H1 (cell line): Measurements from ENCODE around the gene BTBD10. TPM values are rescaled to one million over a fixed set of nuclear protein-coding genes. Genes with fewer than 3 reads are reported as not detected.

Experiments used
- CTCF ChIA-PET: fragments of 300-600 bp; sonication (Branson Sonifier 250); formaldehyde crosslinking; loops from one replicate; lab custom pipeline; 2021; ENCODE audit not compliant: partially characterized antibody; lab: Charles Lee
- POLR2A ChIA-PET: fragments of 300-600 bp; sonication (Branson Sonifier 250); formaldehyde crosslinking; loops from one replicate; lab custom pipeline; 2021; ENCODE audit warnings: inconsistent platforms; ENCODE audit not compliant: partially characterized antibody; lab: Charles Lee
- DNase-seq, 2 experiments: peaks; one replicate each; pipeline versions ENCODE4 v3.0.0 to v3.0.0-alpha.2; 2010 to 2022; ENCODE audit warnings: low spot score in 2 of 2, low read depth in 1 of 2, mixed read lengths in 1 of 2
- FAIRE-seq: peaks from 2 replicates; lab custom pipeline; 2011; peaks lifted over from hg19 to GRCh38; lab: Jason Lieb, UNC
- H2AFZ ChIP-seq: 2 replicates; pipeline ENCODE4 v1.8.1; 2012; ENCODE audit warnings: low read length, inconsistent platforms
- H2AK5ac ChIP-seq: 2 replicates; pipeline ENCODE4 v1.6.1; 2013; ENCODE audit warnings: low read depth, low read length
- H2BK120ac ChIP-seq: replicated peaks from 2 replicates; pipeline ENCODE3; 2013; ENCODE audit warnings: low read depth, low read length, inconsistent platforms
- H2BK12ac ChIP-seq: 2 replicates; pipeline ENCODE4 v1.6.1; 2013; ENCODE audit warnings: low read depth, low read length
- H2BK15ac ChIP-seq: 2 replicates; pipeline ENCODE4 v1.6.1; 2013; ENCODE audit warnings: low read length
- H2BK20ac ChIP-seq: 2 replicates; pipeline ENCODE4 v1.6.1; 2013; ENCODE audit warnings: low read length
- H2BK5ac ChIP-seq: 2 replicates; pipeline ENCODE4 v1.6.1; 2013; ENCODE audit warnings: low read depth, low read length
- H3K14ac ChIP-seq: 2 replicates; pipeline ENCODE4 v1.6.1; 2013; ENCODE audit warnings: inconsistent platforms; ENCODE audit not compliant: insufficient read length
- H3K18ac ChIP-seq: 2 replicates; pipeline ENCODE4 v1.6.1; 2013; ENCODE audit warnings: low read length; ENCODE audit errors: extremely low read depth
- H3K23ac ChIP-seq: 2 replicates; pipeline ENCODE4 v1.6.1; 2013; ENCODE audit warnings: inconsistent platforms; ENCODE audit not compliant: insufficient read length
- H3K23me2 ChIP-seq: 2 replicates; pipeline ENCODE4 v1.6.1; 2013; ENCODE audit warnings: low read depth, low read length
- H3K27ac ChIP-seq: 2 replicates; pipeline ENCODE4 v1.6.1; 2011; ENCODE audit warnings: low read depth, low read length, inconsistent platforms
- H3K27me3 ChIP-seq, 4 experiments: replicated peaks in 1 of 4; 1 replicate in 1 of 4; 2 replicates in 3 of 4; pipeline versions ENCODE4 v1.6.1 to v1.8.1; 2011 to 2013; ENCODE audit warnings: low read length in 3 of 4, mild to moderate bottlenecking in 3 of 4, inconsistent platforms in 2 of 4, mixed read lengths in 2 of 4, moderate library complexity in 1 of 4; ENCODE audit not compliant: control insufficient read depth in 3 of 4, insufficient read depth in 3 of 4; ENCODE audit errors: extremely low read depth in 1 of 4
- H3K36me3 ChIP-seq, 4 experiments: 2 replicates each; pipeline versions ENCODE4 v1.6.1 to v1.8.1; 2011 to 2013; ENCODE audit warnings: mild to moderate bottlenecking in 4 of 4, low read length in 3 of 4, moderate library complexity in 2 of 4, control low read depth in 1 of 4, inconsistent platforms in 1 of 4; ENCODE audit not compliant: insufficient read depth in 4 of 4, control insufficient read depth in 2 of 4
- H3K4ac ChIP-seq: replicated peaks from 2 replicates; pipeline ENCODE3; 2013; ENCODE audit warnings: low read length, low read depth, mixed read lengths, inconsistent platforms; ENCODE audit not compliant: insufficient read length
- H3K4me1 ChIP-seq, 4 experiments: replicated peaks in 1 of 4; 1 replicate in 1 of 4; 2 replicates in 3 of 4; pipeline versions ENCODE4 v1.6.1 to v1.8.1; 2011 to 2013; ENCODE audit warnings: low read length in 3 of 4, inconsistent platforms in 2 of 4, mixed read lengths in 1 of 4; ENCODE audit not compliant: insufficient read depth in 4 of 4, control insufficient read depth in 3 of 4
- H3K4me2 ChIP-seq, 2 experiments: 2 replicates each; pipeline versions ENCODE4 v1.6.1 to v1.8.1; 2011 to 2013; ENCODE audit warnings: low read depth in 2 of 2, low read length in 2 of 2, control low read depth in 1 of 2, inconsistent platforms in 1 of 2, mild to moderate bottlenecking in 1 of 2; ENCODE audit not compliant: insufficient read depth in 1 of 2
- H3K4me3 ChIP-seq, 4 experiments: fragments of 200-600, 300-600 bp in 1 of 4; sonication (generic), shearing (Covaris generic), sonication (Bioruptor Twin) in 1 of 4; 2 replicates each; pipeline versions ENCODE4 v1.5.1 to v1.8.1; 2011 to 2016; ENCODE audit warnings: low read length in 4 of 4, low read depth in 3 of 4, control low read depth in 2 of 4, inconsistent platforms in 2 of 4, mild to moderate bottlenecking in 2 of 4, mixed read lengths in 1 of 4, moderate library complexity in 1 of 4; ENCODE audit not compliant: insufficient read depth in 2 of 4; ENCODE audit errors: extremely low read depth in 1 of 4
- H3K56ac ChIP-seq: replicated peaks from 2 replicates; pipeline ENCODE3; 2013; ENCODE audit warnings: low read depth, mild to moderate bottlenecking, mixed read lengths, low read length, inconsistent platforms; ENCODE audit not compliant: insufficient read length
- H3K79me1 ChIP-seq: 2 replicates; pipeline ENCODE4 v1.6.1; 2013; ENCODE audit warnings: low read depth, low read length, control low read depth
- H3K79me2 ChIP-seq, 2 experiments: 2 replicates each; pipeline versions ENCODE4 v1.6.1 to v1.8.1; 2012 to 2013; ENCODE audit warnings: low read length in 2 of 2, mild to moderate bottlenecking in 2 of 2, inconsistent platforms in 1 of 2; ENCODE audit not compliant: insufficient read depth in 2 of 2, control insufficient read depth in 1 of 2
- H3K9ac ChIP-seq, 4 experiments: replicated peaks in 1 of 4; 1 replicate in 1 of 4; 2 replicates in 3 of 4; pipeline versions ENCODE4 v1.6.1 to v1.8.1; 2011 to 2013; ENCODE audit warnings: low read depth in 3 of 4, low read length in 3 of 4, control low read depth in 2 of 4, mild to moderate bottlenecking in 2 of 4, moderate library complexity in 2 of 4, inconsistent platforms in 1 of 4; ENCODE audit errors: extremely low read depth in 1 of 4
- H3K9me3 ChIP-seq, 2 experiments: 2 replicates each; pipeline versions ENCODE4 v1.6.1 to v1.8.1; 2012 to 2013; ENCODE audit warnings: mild to moderate bottlenecking in 2 of 2, moderate library complexity in 2 of 2, control low read depth in 1 of 2, inconsistent platforms in 1 of 2, low read depth in 1 of 2, low read length in 1 of 2, mixed read lengths in 1 of 2; ENCODE audit not compliant: insufficient read depth in 2 of 2
- H4K20me1 ChIP-seq, 2 experiments: replicated peaks in 1 of 2; 2 replicates each; pipeline versions ENCODE3 to v1.8.1; 2011 to 2013; ENCODE audit warnings: inconsistent platforms in 2 of 2, low read length in 2 of 2, mild to moderate bottlenecking in 1 of 2; ENCODE audit not compliant: insufficient read depth in 2 of 2, control insufficient read depth in 1 of 2
- H4K5ac ChIP-seq: 2 replicates; pipeline ENCODE4 v1.6.1; 2013; ENCODE audit warnings: low read length, low read depth, mixed read lengths, inconsistent platforms; ENCODE audit not compliant: insufficient read length
- H4K8ac ChIP-seq: 2 replicates; pipeline ENCODE4 v1.8.0; 2013; ENCODE audit warnings: mild to moderate bottlenecking, moderate library complexity, low read length, inconsistent platforms; ENCODE audit not compliant: insufficient read depth; ENCODE audit errors: extremely low read depth
- H4K91ac ChIP-seq: replicated peaks from 2 replicates; pipeline ENCODE3; 2013; ENCODE audit warnings: low read length, mixed read lengths, inconsistent platforms; ENCODE audit not compliant: insufficient read length
- CEBPB ChIP-seq: IDR thresholded peaks from 2 replicates; pipeline ENCODE4 v1.6.1; 2012; ENCODE audit warnings: low read depth, low read length
- CTCF ChIP-seq, 3 experiments: IDR thresholded peaks; 1 replicate in 2 of 3; 2 replicates in 1 of 3; pipeline versions ENCODE4 v1.5.1 to v1.6.1; 2011; ENCODE audit warnings: low read length in 3 of 3, mild to moderate bottlenecking in 3 of 3, inconsistent platforms in 2 of 3, low read depth in 1 of 3, moderate library complexity in 1 of 3; ENCODE audit not compliant: insufficient read depth in 1 of 3; ENCODE audit errors: control extremely low read depth in 1 of 3
- FOSL1 ChIP-seq: IDR thresholded peaks from 2 replicates; pipeline ENCODE4 v1.6.1; 2011; ENCODE audit warnings: mild to moderate bottlenecking, low read depth, low read length, moderate library complexity; ENCODE audit not compliant: insufficient read depth
- RAD21 ChIP-seq, 2 experiments: IDR thresholded peaks in 1 of 2; conservative IDR thresholded peaks in 1 of 2; 2 replicates each; pipeline ENCODE4 v1.6.1; 2011; ENCODE audit warnings: low read depth in 2 of 2, low read length in 2 of 2, improper control_type of control experiment in 1 of 2, inconsistent platforms in 1 of 2, mild to moderate bottlenecking in 1 of 2, moderate library complexity in 1 of 2
- SAP30 ChIP-seq: fragments of 300-600 bp; sonication (generic); IDR thresholded peaks from 2 replicates; pipeline ENCODE4 v1.7.1; 2012; ENCODE audit warnings: low read length, moderate library complexity, mild to moderate bottlenecking, inconsistent platforms; ENCODE audit not compliant: insufficient read depth, insufficient replicate concordance
- SIN3A ChIP-seq, 2 experiments: IDR thresholded peaks in 1 of 2; conservative IDR thresholded peaks in 1 of 2; 2 replicates each; pipeline ENCODE4 v1.6.1; 2011 to 2012; ENCODE audit warnings: low read length in 2 of 2, improper control_type of control experiment in 1 of 2, low read depth in 1 of 2, mild to moderate bottlenecking in 1 of 2
- TAF1 ChIP-seq: IDR thresholded peaks from 2 replicates; pipeline ENCODE4 v1.6.1; 2011; ENCODE audit warnings: mild to moderate bottlenecking, low read depth, low read length
- TEAD4 ChIP-seq: IDR thresholded peaks from 2 replicates; pipeline ENCODE4 v1.6.1; 2012; ENCODE audit warnings: low read depth, low read length, inconsistent platforms, mixed read lengths
- WGBS, 2 experiments: shearing (Covaris generic) in 1 of 2; methylation state at CpG; one replicate each; pipeline versions ENCODE4 v1.1.6 to v1.1.7; 2013 to 2015; ENCODE audit warnings: low lambda C conversion rate in 2 of 2, mixed read lengths in 2 of 2, inconsistent platforms in 1 of 2, low coverage in 1 of 2, missing lambda C conversion rate in 1 of 2; ENCODE audit not compliant: insufficient replicate concordance in 2 of 2, insufficient coverage in 1 of 2, insufficient read length in 1 of 2; ENCODE audit errors: extremely low coverage in 1 of 2, missing lambda C conversion rate in 1 of 2; 5-methylcytosine and 5-hydroxymethylcytosine counted together
- polyA plus RNA-seq, 7 experiments: library from polyadenylated mRNA; depleted of rRNA in 3 of 7; stranded (reverse) in 5 of 7; unstranded in 2 of 7; fragments of >200 nt in 5 of 7; fragments of 200-250 nt in 2 of 7; gene quantifications; 1 replicate in 5 of 7; 2 replicates in 1 of 7; 4 replicates in 1 of 7; pipeline versions ENCODE4 v1.2.1 to v1.2.3, GENCODE V29; 2011 to 2013; ENCODE audit warnings: missing spikeins in 2 of 7, mixed read lengths in 2 of 7
- total RNA-seq: library from RNA; stranded (reverse); fragmentation: NEBNext Ultra II Directional; extraction: Animal tissue kit (Norgen Biotek cat#: 25700); gene quantifications from 2 replicates; pipeline ENCODE4 v1.2.1, GENCODE V29; 2021

Gene BTBD10
- total and polyA plus RNA-seq, 2 of the 8 experiments (the other 6 are each of a cell fraction or from before 2014, with no cell fraction given) = 13.8 to 22.2 TPM

GRCh38 chr11:13487661-13488030 is 24.6 kb upstream of the BTBD10 start:
- Histone ChIP-seq H2AFZ (peak overlapping the region; percentile 95), H3K4me2 (peak overlapping the region; percentile 64 to 66), H3K23ac (no peak overlapping the region), H2BK20ac (no peak overlapping the region), H2BK120ac (no peak overlapping the region), H4K91ac (no peak overlapping the region), H3K9me3 (peaks cover 0 to 6% of the 10 kb centered on the region in 2 experiments; a peak in 1 of 4 replicates), H3K9ac (no peak overlapping the region), H3K18ac (no peak overlapping the region), H2AK5ac (no peak overlapping the region), H3K56ac (no peak overlapping the region), H3K27me3 (no peaks in the 10 kb centered on the region), H3K36me3 (no peaks in the 10 kb centered on the region), H3K4ac (no peak overlapping the region), H4K20me1 (no peaks in the 10 kb centered on the region), H3K27ac (no peak overlapping the region), H2BK15ac (no peak overlapping the region), H3K79me1 (no peaks in the 10 kb centered on the region), H2BK5ac (no peak overlapping the region), H2BK12ac (no peak overlapping the region), H3K79me2 (no peaks in the 10 kb centered on the region), H3K4me1 (no peaks in the 10 kb centered on the region), H3K14ac (no peak overlapping the region), H3K23me2 (no peaks in the 10 kb centered on the region), H3K4me3 (peak overlapping the region; percentile 35 to 57 (median 42); a peak in 7 of 8 replicates), H4K5ac (no peak overlapping the region), H4K8ac (no peak overlapping the region)
- DNase-seq = peak in 1 of 2 experiments; percentile 49
- TF ChIP-seq TAF1 (no peak), TEAD4 (0 out of 2 replicates have a peak, but pooled peaks have one; percentile 18), SAP30 (no peak), CEBPB (no peak), FOSL1 (no peak), RAD21 (IDR thresholded peaks at IDR 0.05 in 1 of 2, conservative IDR thresholded peaks at IDR 0.05 in 1 of 2; ENCODE audit: low read depth in 2 of 2, low read length in 2 of 2) (peak; percentile 53 to 60), CTCF (IDR thresholded peaks at IDR 0.05; ENCODE audit: control extremely low read depth in 1 of 3, insufficient read depth in 1 of 3, low read depth in 1 of 3, low read length in 3 of 3) (peak; percentile 41 to 81 (median 55)), SIN3A (conservative IDR thresholded peaks at IDR 0.05 in 1 of 2, IDR thresholded peaks at IDR 0.05 in 1 of 2; ENCODE audit: low read depth in 1 of 2, low read length in 2 of 2) (peak in 1 of 2 experiments; percentile 62; a peak in 2 of 4 replicates)
- POLR2A ChIA-PET = no interaction called here
- WGBS, 2 experiments = 41% methylated on average over 5 of the region's 5 CpGs; no CpG with 5 or more reads in 1 of the 2 experiments
- CTCF ChIA-PET = interaction anchor here (0.6 to 4.3 kb wide), 52 partner anchors 7 to 928 kb away, joined by 3 to 41 read pairs (median 4); no protein-coding TSS in a partner anchor
- FAIRE-seq = peak; percentile 94
